Middle frontal gyrus (tissue), 1 donor: ENCODE measurements around the gene UQCR11.

Experiments used
- DNase-seq: peaks from one replicate; pipeline ENCODE4 v3.0.0-alpha.2; 2015; ENCODE audit warnings: low spot score; ENCODE audit errors: extremely low spot score

Gene UQCR11

DNA sequence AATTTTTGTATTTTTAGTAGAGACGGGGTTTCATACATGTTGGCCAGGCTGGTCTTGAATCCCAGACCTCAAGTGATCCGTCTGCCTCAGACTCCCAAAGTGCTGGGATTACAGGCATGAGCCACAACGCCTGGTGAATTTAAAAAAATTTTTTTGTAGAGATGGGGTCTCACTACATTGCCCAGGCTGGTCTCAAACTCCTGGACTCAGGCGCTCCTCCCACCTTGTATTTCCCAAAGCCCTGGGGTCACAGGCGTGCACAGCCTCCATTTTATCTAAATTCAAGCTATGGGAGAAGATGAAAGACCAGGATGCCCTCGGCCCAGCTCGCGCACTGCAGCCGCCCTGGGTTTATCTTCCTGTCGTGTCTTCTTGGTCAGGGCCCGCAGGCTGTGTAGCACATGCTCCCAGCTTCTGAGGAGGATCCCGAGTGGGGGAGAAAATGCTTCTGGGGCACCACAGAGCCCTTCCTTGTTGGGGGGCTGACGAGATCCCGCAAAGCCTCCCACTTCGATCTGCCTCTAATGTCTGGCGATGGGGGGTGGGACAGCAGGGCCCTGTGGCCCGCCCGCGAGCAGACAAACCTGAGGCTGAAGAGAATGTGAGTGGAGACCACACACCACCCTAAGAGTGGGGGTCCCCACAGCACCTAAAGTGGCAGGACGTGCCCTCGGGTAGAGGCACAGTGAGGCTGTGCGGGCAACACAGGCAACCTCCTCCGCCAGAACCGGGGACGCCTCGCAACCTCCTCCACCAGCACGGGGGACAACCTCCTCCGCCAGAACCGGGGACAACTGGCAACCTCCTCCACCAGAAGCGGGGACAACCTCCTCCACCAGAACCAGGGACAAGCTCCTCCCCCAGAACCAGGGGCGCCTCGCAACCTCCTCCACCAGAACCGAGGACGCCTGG, 31.3 kb upstream of the UQCR11 start:
- DNase-seq: no peak

DNA sequence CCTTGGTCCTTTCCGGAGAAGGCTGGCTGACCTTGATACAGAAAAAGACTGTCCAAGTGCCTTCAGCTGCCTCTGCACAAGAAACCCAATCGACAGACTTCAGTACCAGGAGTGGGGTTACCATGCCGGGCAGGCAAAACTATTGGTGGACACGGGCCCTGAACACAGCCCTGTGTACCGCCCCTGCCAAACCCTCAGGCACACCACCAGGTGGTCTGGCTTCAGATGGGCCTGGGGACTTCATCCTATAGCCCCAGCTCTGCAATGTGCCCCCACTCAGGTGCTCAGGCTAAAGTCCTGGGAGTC, 29.6 kb upstream of the UQCR11 start:
- no peak for DNase-seq

DNA sequence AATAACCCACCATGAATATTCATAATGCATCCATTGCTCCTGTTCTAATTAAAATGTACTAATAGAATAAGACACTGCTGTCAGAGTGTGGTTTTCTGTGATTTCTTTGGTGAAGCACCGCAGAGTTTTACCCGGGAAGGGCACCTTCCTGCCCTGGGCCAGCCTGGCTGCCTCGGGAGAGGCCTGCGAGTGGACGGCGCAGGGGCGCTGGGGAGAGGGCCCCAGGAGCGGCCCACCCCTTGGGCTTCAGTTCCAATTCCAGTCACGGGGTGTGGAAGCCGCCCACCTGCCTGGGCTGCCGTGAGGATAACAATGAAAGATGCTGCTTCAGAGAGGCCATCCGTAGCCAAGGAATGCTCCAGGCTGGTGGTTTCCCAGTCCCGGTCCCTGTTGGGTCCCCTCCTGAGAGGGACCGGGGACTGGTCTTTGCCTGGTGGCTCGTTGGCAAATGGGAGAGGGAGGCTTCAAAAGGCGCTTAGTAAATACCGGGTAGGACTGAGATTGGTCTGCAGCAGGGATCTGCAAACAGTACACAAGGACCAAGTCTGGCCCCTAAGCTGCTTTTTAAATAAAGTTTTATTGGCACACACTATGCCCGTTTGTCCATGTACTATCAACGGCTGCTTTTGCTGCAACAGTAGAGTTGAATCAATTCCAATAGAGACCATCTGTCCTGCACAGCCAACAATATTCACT, 29.1 kb upstream of the UQCR11 start:
- no peak for DNase-seq

GRCh38 chr19:1633269-1633826, 28.1 kb upstream of the UQCR11 start:
- no peak for DNase-seq

DNA sequence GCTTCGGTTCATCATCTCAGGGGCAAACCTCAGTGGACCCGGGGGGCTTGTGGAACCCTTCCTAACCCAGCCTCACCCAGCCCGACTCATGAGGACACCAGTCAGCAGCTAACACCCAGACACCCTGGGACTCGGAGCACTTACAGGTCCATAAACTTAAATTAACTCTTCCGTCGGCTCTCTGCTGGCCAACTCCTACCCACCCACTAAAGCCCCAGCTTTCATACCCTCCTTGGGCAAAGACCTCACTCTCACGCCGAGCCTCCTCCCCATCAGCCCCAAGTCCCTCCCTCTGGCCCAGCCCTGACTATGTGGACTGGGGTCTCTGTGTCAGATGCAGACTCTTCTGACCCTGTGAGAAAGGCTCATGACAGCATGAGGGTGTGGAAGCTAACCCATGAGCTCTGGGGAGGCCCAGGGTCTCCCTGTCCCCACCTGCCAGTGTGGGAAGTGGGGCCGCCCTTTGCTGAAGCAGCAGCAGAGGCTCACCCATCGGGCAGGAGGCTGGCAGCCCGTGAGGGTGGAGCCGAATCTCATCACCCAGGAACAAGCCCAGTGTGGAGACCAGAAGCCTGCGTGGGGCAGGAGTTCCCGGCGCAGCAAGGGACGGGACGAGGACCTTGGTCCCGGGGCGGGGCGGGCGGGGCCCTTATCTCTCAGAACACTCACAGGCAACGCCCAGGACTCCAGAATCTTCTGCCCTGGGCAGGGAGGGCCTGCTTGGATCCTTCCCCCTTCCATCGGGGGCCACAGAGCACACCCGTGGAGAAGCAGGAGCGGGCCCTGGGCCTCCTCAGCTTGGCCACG, 27.4 kb upstream of the UQCR11 start:
- DNase-seq: no peak

DNA sequence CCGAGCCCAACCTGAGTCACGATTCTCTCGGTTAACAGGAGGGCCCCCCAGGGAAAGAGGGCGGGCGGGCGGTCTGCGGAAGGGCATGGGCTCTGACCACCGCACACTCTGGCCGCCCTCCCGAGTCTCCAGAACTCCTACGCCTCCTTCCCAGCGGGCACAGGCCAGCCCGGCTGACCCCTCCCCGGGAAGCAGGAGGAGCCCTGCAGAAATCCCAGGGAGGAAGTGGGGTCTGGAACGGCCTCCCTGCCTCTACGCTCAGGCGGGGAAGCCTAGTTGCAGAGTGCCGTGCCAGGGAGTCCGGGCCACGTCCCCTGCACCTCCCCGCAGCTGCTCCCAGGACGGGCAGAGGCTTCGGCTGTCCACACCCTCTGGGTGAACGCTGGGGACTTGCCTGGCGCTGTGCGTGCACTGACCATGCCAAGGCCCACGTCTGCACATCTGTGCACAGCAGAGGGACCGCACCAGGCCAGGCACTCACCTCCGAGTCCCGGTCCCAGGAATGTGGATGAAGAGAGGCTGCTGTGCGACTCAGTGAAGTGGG, 26.4 kb upstream of the UQCR11 start:
- no peak for DNase-seq

GRCh38 chr19:1630811-1631210, 25.5 kb upstream of the UQCR11 start:
- DNase-seq: no peak

- no peak for DNase-seq
Observed at GRCh38 chr19:1630012-1630411, 24.8 kb upstream of the UQCR11 start.

DNA sequence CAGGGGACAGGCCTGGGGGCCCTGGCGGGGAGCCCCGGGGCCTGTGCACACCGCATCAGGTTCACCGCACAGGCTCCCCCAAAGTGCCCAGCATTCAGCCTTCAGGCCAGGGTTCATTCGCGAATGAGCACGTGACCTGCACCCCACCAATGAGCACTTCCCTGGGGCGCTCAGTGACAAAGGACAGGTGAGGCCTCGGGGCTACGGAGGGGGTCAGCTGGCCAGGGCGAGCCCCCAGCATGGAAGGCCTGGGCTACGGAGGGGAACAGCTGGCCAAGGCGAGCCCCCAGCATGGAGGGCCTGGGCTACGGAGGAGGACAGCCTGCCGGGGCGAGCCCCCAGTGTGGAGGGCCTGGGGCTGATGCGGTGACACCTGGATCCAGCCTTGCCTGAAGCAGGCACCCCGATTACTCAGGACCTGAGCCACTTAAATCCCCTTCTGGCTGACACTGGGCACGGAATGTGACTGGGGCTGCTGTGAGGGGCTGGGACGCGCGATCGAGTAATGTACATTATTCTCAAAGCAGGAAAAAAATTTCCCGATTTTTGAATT, 24.1 kb upstream of the UQCR11 start:
- no peak for DNase-seq

- DNase-seq: no peak
Observed at GRCh38 chr19:1627194-1627593, 21.9 kb upstream of the UQCR11 start.

DNA sequence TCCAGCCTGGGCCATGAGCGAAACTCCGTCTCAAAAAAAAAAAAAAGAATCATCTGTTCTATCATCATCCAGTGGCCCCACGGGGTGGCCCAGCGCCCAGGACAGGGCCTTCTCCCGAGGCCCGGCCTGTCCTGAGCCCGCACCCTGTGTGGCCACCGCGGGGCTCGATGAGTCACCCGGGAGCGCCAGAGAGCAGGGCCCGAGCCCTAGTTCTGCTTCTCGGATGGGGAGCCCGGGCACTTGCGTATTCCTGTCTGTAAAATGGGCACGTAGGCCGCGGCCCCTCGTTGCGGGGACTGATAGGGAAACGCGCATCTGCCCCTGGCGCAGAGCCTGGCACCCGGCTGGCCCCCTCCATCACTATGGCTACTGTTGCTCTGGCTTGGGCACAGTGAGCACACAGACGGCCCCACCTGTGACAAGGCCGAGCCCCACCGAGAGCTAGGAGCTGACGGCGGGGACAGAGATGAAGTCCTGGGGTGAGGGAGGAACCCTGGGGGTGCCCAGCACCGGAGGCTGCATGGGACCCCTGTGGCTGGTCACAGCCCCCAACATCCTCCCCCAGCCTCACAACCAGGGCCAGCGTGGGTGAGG, 21.3 kb upstream of the UQCR11 start:
- DNase-seq: no peak

- no peak for DNase-seq
Observed at GRCh38 chr19:1624458-1624857, 19.2 kb upstream of the UQCR11 start.

DNA sequence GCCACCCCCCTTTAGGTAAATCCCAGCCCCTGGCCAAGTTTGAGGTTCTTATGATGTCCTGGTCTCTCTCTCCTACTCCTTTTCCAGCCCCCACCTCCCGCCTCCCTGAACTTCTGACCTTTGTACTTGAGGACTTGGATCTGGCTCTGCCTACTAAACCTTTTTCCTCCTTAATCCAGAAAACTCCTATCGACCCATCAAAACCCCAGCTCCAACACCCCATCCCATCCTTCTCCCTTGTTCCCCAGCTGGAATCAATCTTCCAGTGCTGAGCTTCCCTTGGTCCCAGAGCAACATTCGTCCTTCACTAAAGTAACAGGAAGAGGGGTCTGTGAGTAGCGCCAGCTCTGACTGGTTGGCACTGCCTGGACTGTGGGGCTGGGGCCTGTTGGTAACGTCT, 17.3 kb upstream of the UQCR11 start:
- DNase-seq: no peak

GRCh38 chr19:1622007-1622406, 16.7 kb upstream of the UQCR11 start:
- no peak for DNase-seq

- no peak for DNase-seq
Observed at GRCh38 chr19:1621574-1621973, 16.3 kb upstream of the UQCR11 start.

GRCh38 chr19:1621021-1621420, 15.8 kb upstream of the UQCR11 start:
- no peak for DNase-seq

- DNase-seq: no peak
Observed at GRCh38 chr19:1620502-1620901, 15.2 kb upstream of the UQCR11 start.

GRCh38 chr19:1619703-1620102, 14.4 kb upstream of the UQCR11 start:
- DNase-seq: no peak

GRCh38 chr19:1619094-1619439, 13.8 kb upstream of the UQCR11 start:
- DNase-seq: no peak

- DNase-seq: no peak
Observed at GRCh38 chr19:1618157-1619093, 13.2 kb upstream of the UQCR11 start.
